Bronchial epithelial cell (primary cell): Measurements from ENCODE around the gene RGPD5. TPM values are rescaled to one million over a fixed set of nuclear protein-coding genes. Genes with fewer than 3 reads are reported as not detected.
"Not testable (repeated sequence)": the region's sequence is repeated elsewhere in the genome, so short reads cannot be mapped to it uniquely, and the experiment has no call there.

Source experiments
- DNase-seq: peaks from one replicate; pipeline ENCODE4 v3.0.0-alpha.2; 2010; ENCODE audit warnings: low read depth
- FAIRE-seq: peaks from 2 replicates; lab custom pipeline; 2011; peaks lifted over from hg19 to GRCh38; lab: Jason Lieb, UNC
- H3K27me3 ChIP-seq: 2 replicates; pipeline ENCODE4 v1.5.1; 2011; ENCODE audit warnings: low read length; ENCODE audit not compliant: control insufficient read depth, insufficient read depth
- H3K36me3 ChIP-seq: 2 replicates; pipeline ENCODE4 v1.5.1; 2011; ENCODE audit warnings: low read length; ENCODE audit not compliant: control insufficient read depth, insufficient read depth
- H3K4me3 ChIP-seq: 2 replicates; pipeline ENCODE4 v1.5.1; 2011; ENCODE audit warnings: mild to moderate bottlenecking, low read depth, low read length, control low read depth
- total RNA-seq: library from RNA; depleted of rRNA; stranded (reverse); fragments of >200 nt; gene quantifications from 2 replicates; pipeline ENCODE4 v1.2.1, GENCODE V29; 2014

Gene RGPD5
- total RNA-seq, 1 donor from 2014 or later: 39.5 TPM

- H3K36me3 ChIP-seq, H3K27me3 ChIP-seq, FAIRE-seq, DNase-seq, H3K4me3 ChIP-seq: not testable (repeated sequence)
Measured at GRCh38 chr2:109791530-109792279, 2.4 kb upstream of the RGPD5 start.

- FAIRE-seq, DNase-seq, H3K36me3 ChIP-seq, H3K27me3 ChIP-seq, H3K4me3 ChIP-seq: not testable (repeated sequence)
Measured at GRCh38 chr2:109792659-109793058, 1.4 kb upstream of the RGPD5 start.

- H3K27me3 ChIP-seq, DNase-seq, H3K36me3 ChIP-seq, H3K4me3 ChIP-seq, FAIRE-seq: not testable (repeated sequence)
Measured at GRCh38 chr2:109871129-109871751, 77.1 kb downstream of the RGPD5 start.

GRCh38 chr2:109876625-109877024, 82.5 kb downstream of the RGPD5 start:
- DNase-seq, FAIRE-seq, H3K27me3 ChIP-seq, H3K36me3 ChIP-seq, H3K4me3 ChIP-seq: not testable (repeated sequence)

GRCh38 chr2:109882112-109882511, 88.0 kb downstream of the RGPD5 start:
- DNase-seq, FAIRE-seq, H3K4me3 ChIP-seq, H3K36me3 ChIP-seq, H3K27me3 ChIP-seq: not testable (repeated sequence)

GRCh38 chr2:109888414-109888813, 94.3 kb downstream of the RGPD5 start:
- not testable (repeated sequence) for FAIRE-seq, H3K27me3 ChIP-seq, DNase-seq, H3K36me3 ChIP-seq, H3K4me3 ChIP-seq

GRCh38 chr2:109889909-109890308, 95.8 kb downstream of the RGPD5 start:
- DNase-seq, FAIRE-seq, H3K36me3 ChIP-seq, H3K4me3 ChIP-seq, H3K27me3 ChIP-seq: not testable (repeated sequence)

- H3K27me3 ChIP-seq, H3K36me3 ChIP-seq, FAIRE-seq, DNase-seq, H3K4me3 ChIP-seq: not testable (repeated sequence)
Measured at GRCh38 chr2:109891024-109891423, 96.9 kb downstream of the RGPD5 start.

GRCh38 chr2:109893736-109894135, 99.6 kb downstream of the RGPD5 start:
- DNase-seq, H3K36me3 ChIP-seq, FAIRE-seq, H3K27me3 ChIP-seq, H3K4me3 ChIP-seq: not testable (repeated sequence)

GRCh38 chr2:109894141-109894540, 100.0 kb downstream of the RGPD5 start:
- not testable (repeated sequence) for DNase-seq, H3K36me3 ChIP-seq, H3K27me3 ChIP-seq, H3K4me3 ChIP-seq, FAIRE-seq

- H3K27me3 ChIP-seq, H3K36me3 ChIP-seq, FAIRE-seq, H3K4me3 ChIP-seq, DNase-seq: not testable (repeated sequence)
Measured at GRCh38 chr2:109895090-109895869, 101.2 kb downstream of the RGPD5 start.

- not testable (repeated sequence) for H3K36me3 ChIP-seq, H3K4me3 ChIP-seq, H3K27me3 ChIP-seq, DNase-seq, FAIRE-seq
Measured at GRCh38 chr2:109896212-109896611, 102.1 kb downstream of the RGPD5 start.

- not testable (repeated sequence) for DNase-seq, H3K36me3 ChIP-seq, H3K4me3 ChIP-seq, FAIRE-seq, H3K27me3 ChIP-seq
Measured at GRCh38 chr2:109897769-109898461, 103.8 kb downstream of the RGPD5 start.
